Keratinocyte (primary cell): ENCODE measurements around the gene NIM1K. TPM values are rescaled to one million over a fixed set of nuclear protein-coding genes. Genes with fewer than 3 reads are reported as not detected.

Source experiments
- DNase-seq: peaks from one replicate; pipeline ENCODE4 v3.0.0-alpha.2; 2011; ENCODE audit warnings: low read depth, missing footprints, low spot score
- FAIRE-seq: peaks from 2 replicates; lab custom pipeline; 2011; peaks lifted over from hg19 to GRCh38; lab: Jason Lieb, UNC
- H2AFZ ChIP-seq: 2 replicates; pipeline ENCODE4 v1.6.0; 2012; ENCODE audit warnings: low read length, control low read depth, inconsistent platforms; ENCODE audit not compliant: control insufficient read depth
- H3K27ac ChIP-seq: 2 replicates; pipeline ENCODE4 v1.5.1; 2011; ENCODE audit warnings: low read length; ENCODE audit not compliant: control insufficient read depth, insufficient read depth
- H3K27me3 ChIP-seq: 3 replicates; pipeline ENCODE4 v1.6.0; 2011; ENCODE audit warnings: low read length; ENCODE audit not compliant: control insufficient read depth, insufficient read depth; ENCODE audit errors: extremely low read depth
- H3K36me3 ChIP-seq, 2 experiments: 2 replicates in 1 of 2; 3 replicates in 1 of 2; pipeline ENCODE4 v1.5.1; 2011; ENCODE audit warnings: low read length in 2 of 2, mild to moderate bottlenecking in 1 of 2; ENCODE audit not compliant: control insufficient read depth in 2 of 2, insufficient read depth in 2 of 2; ENCODE audit errors: extremely low read depth in 1 of 2
- H3K4me1 ChIP-seq: 3 replicates; pipeline ENCODE4 v1.5.1; 2011; ENCODE audit warnings: low read length; ENCODE audit not compliant: control insufficient read depth, insufficient read depth; ENCODE audit errors: extremely low read depth
- H3K4me2 ChIP-seq: 3 replicates; pipeline ENCODE4 v1.6.0; 2011; ENCODE audit warnings: low read depth, low read length; ENCODE audit not compliant: control insufficient read depth, insufficient read depth; ENCODE audit errors: extremely low read depth
- H3K4me3 ChIP-seq, 3 experiments: fragments of 200-600 bp in 1 of 3; sonication (generic) in 1 of 3; 2 replicates in 2 of 3; 3 replicates in 1 of 3; pipeline ENCODE4 v1.5.1; 2011 to 2016; ENCODE audit warnings: low read length in 3 of 3, mild to moderate bottlenecking in 3 of 3, control low read depth in 2 of 3, inconsistent platforms in 1 of 3, low read depth in 1 of 3, mixed read lengths in 1 of 3, mixed run types in 1 of 3, moderate library complexity in 1 of 3; ENCODE audit not compliant: control insufficient read depth in 2 of 3, insufficient read depth in 2 of 3; ENCODE audit errors: extremely low read depth in 1 of 3
- H3K79me2 ChIP-seq: 2 replicates; pipeline ENCODE4 v1.6.0; 2012; ENCODE audit warnings: low read length; ENCODE audit not compliant: control insufficient read depth, insufficient read depth
- H3K9ac ChIP-seq: 3 replicates; pipeline ENCODE4 v1.6.0; 2011; ENCODE audit warnings: low read length; ENCODE audit not compliant: control insufficient read depth, insufficient read depth; ENCODE audit errors: extremely low read depth
- H3K9me1 ChIP-seq: 3 replicates; pipeline ENCODE4 v1.6.0; 2011; ENCODE audit warnings: low read length; ENCODE audit not compliant: control insufficient read depth, insufficient read depth; ENCODE audit errors: extremely low read depth
- H3K9me3 ChIP-seq: 2 replicates; pipeline ENCODE4 v1.5.1; 2012; ENCODE audit warnings: low read depth, low read length; ENCODE audit not compliant: control insufficient read depth
- H4K20me1 ChIP-seq: 3 replicates; pipeline ENCODE4 v1.6.0; 2011; ENCODE audit warnings: low read length; ENCODE audit not compliant: control insufficient read depth, insufficient read depth; ENCODE audit errors: extremely low read depth
- CTCF ChIP-seq, 3 experiments: IDR thresholded peaks in 1 of 3; conservative IDR thresholded peaks in 1 of 3; optimal IDR thresholded peaks in 1 of 3; 2 replicates in 2 of 3; 3 replicates in 1 of 3; pipeline versions ENCODE3 to v1.5.1; 2011; ENCODE audit warnings: low read length in 3 of 3, mild to moderate bottlenecking in 3 of 3, moderate library complexity in 2 of 3, control low read depth in 1 of 3, inconsistent platforms in 1 of 3; ENCODE audit not compliant: insufficient read depth in 2 of 3; ENCODE audit errors: extremely low read depth in 1 of 3
- EZH2 ChIP-seq: IDR thresholded peaks from one replicate; pipeline ENCODE4 v1.6.1; 2012; ENCODE audit warnings: inconsistent platforms, mild to moderate bottlenecking, low read length, moderate library complexity
- dilution Hi-C: fragments of 300-500 bp; cut with MboI; formaldehyde crosslinking; loops from one replicate; pipeline ENCODE4 v1.7.0; 2020; ENCODE audit warnings: low sequenced_read_pairs; ENCODE audit not compliant: extremely low pct_ligation_motif_present
- polyA plus RNA-seq, 5 experiments: library from polyadenylated mRNA; depleted of rRNA in 3 of 5; stranded (reverse) in 3 of 5; stranded (forward) in 1 of 5; unstranded in 1 of 5; fragments of >200 nt; gene quantifications; 1 replicate in 1 of 5; 2 replicates in 3 of 5; 3 replicates in 1 of 5; pipeline versions ENCODE4 v1.2.1 to v1.2.3, GENCODE V29; 2011 to 2012; ENCODE audit warnings: missing spikeins in 2 of 5, low read depth in 1 of 5, low replicate concordance in 1 of 5

Gene NIM1K
- polyA plus RNA-seq, 1 donor (not counting 4 experiments of a cell fraction or from before 2014, with no cell fraction given), result 0.07 TPM

GRCh38 chr5:43146958-43147357 lies 45.1 kb upstream of the NIM1K start:
- no peaks in the 10 kb centered on the region for H3K4me1 ChIP-seq
- no peaks in the 10 kb centered on the region for H3K9me1 ChIP-seq
- H3K27ac ChIP-seq, result no peak overlapping the region
- no peaks in the 10 kb centered on the region for H3K9me3 ChIP-seq
- dilution Hi-C loops, result no loop called here
- H2AFZ ChIP-seq, result no peak overlapping the region
- FAIRE-seq, result no peak
- TF ChIP-seq CTCF (optimal IDR thresholded peaks at IDR 0.05 in 1 of 3, IDR thresholded peaks at IDR 0.05 in 1 of 3, conservative IDR thresholded peaks at IDR 0.05 in 1 of 3; ENCODE audit: extremely low read depth in 1 of 3, insufficient read depth in 2 of 3, low read length in 3 of 3), result no peak
- TF ChIP-seq EZH2, result no peak
- no peak overlapping the region for H3K4me3 ChIP-seq
- peaks cover 4 to 11% of the 10 kb centered on the region in 2 experiments for H3K36me3 ChIP-seq
- DNase-seq, result no peak
- no peak overlapping the region for H3K4me2 ChIP-seq
- H4K20me1 ChIP-seq, result no peaks in the 10 kb centered on the region
- no peaks in the 10 kb centered on the region for H3K27me3 ChIP-seq
- H3K9ac ChIP-seq, result no peak overlapping the region
- peaks cover 30% of the 10 kb centered on the region for H3K79me2 ChIP-seq

DNA sequence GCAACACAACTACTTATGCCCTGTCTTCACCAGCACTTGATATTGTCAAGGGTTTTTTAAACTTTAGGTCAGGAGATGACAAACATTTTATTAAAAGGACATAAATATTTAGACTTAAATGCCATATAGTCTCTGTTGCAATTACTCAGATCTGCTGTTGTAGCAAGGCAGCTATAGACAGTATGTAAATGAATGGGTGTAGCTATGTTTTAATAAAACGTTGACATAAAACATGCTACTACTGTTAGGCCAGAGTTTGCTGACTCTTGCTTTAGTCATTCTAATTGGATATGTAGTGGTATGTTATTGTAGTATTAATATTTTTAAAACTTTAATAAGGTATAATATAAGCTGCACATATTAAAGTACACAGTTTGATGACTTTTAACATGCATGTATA lies 43.6 kb upstream of the NIM1K start:
- peaks cover 27% of the 10 kb centered on the region for H3K79me2 ChIP-seq
- H3K4me2 ChIP-seq, result no peak overlapping the region
- no peaks in the 10 kb centered on the region for H3K27me3 ChIP-seq
- H3K9me3 ChIP-seq, result no peaks in the 10 kb centered on the region
- dilution Hi-C loops, result no loop called here
- H3K4me3 ChIP-seq, result no peak overlapping the region
- no peak overlapping the region for H3K27ac ChIP-seq
- TF ChIP-seq CTCF (optimal IDR thresholded peaks at IDR 0.05 in 1 of 3, IDR thresholded peaks at IDR 0.05 in 1 of 3, conservative IDR thresholded peaks at IDR 0.05 in 1 of 3; ENCODE audit: extremely low read depth in 1 of 3, insufficient read depth in 2 of 3, low read length in 3 of 3) (no peak), EZH2 (no peak)
- no peaks in the 10 kb centered on the region for H4K20me1 ChIP-seq
- no peak for DNase-seq
- no peaks in the 10 kb centered on the region for H3K4me1 ChIP-seq
- no peak overlapping the region for H2AFZ ChIP-seq
- H3K9me1 ChIP-seq, result no peaks in the 10 kb centered on the region
- H3K9ac ChIP-seq, result no peak overlapping the region
- peaks cover 4 to 7% of the 10 kb centered on the region in 2 experiments for H3K36me3 ChIP-seq
- no peak for FAIRE-seq
